Sciatic nerve (tissue), 1 donor: ENCODE data around the gene CCZ1. TPM values are rescaled to one million over a fixed set of nuclear protein-coding genes. Genes with fewer than 3 reads are reported as not detected.

Source experiments
- total RNA-seq: library from RNA; stranded (reverse); fragmentation: NEBNext Ultra II Directional; extraction: Animal tissue kit (Norgen Biotek cat#: 25700); gene quantifications from one replicate; pipeline ENCODE4 v1.2.1, GENCODE V29; 2021
- donor health status: DM: no; HTN: no; CAD: no.

CCZ1 gene
- total RNA-seq, 1 donor from 2014 or later, result 74.7 TPM

Other genes with a start within 250 kb of the CCZ1 start
- gene RNF216, start 117.1 kb upstream of the CCZ1 start, total RNA-seq, result 41.7 TPM
- not detected for gene OCM, start 17.9 kb upstream of the CCZ1 start, total RNA-seq
- gene RSPH10B, start 72.0 kb downstream of the CCZ1 start, total RNA-seq, result 0.27 TPM
- 9.9 TPM for gene PMS2, start 110.3 kb downstream of the CCZ1 start, total RNA-seq
- 15.2 TPM for gene AIMP2, start 110.5 kb downstream of the CCZ1 start, total RNA-seq
- gene ANKRD61, start 132.6 kb downstream of the CCZ1 start, total RNA-seq, result 0.27 TPM
- gene EIF2AK1, start 160.4 kb downstream of the CCZ1 start, total RNA-seq, result 69.1 TPM
- gene USP42, start 206.2 kb downstream of the CCZ1 start, total RNA-seq, result 13.6 TPM